HepG2 (cell line): ENCODE results near the gene TJP3. TPM values are rescaled to one million over a fixed set of nuclear protein-coding genes. Genes with fewer than 3 reads are reported as not detected.

Experiments used
- NR2C2 ChIP-seq: sonication (generic); formaldehyde crosslinking; IDR thresholded peaks from 2 replicates; pipeline ENCODE4 v1.4.0; 2020; ENCODE audit warnings: missing genetic modification reagents, mild to moderate bottlenecking, moderate library complexity, borderline replicate concordance
- ZC3H4 ChIP-seq: sonication (generic); formaldehyde crosslinking; IDR thresholded peaks from 2 replicates; pipeline ENCODE4 v1.4.0; 2020; ENCODE audit warnings: missing genetic modification reagents, borderline replicate concordance
- ZKSCAN5 ChIP-seq: sonication (generic); formaldehyde crosslinking; IDR thresholded peaks from 2 replicates; pipeline ENCODE4 v1.5.1; 2020; ENCODE audit warnings: mild to moderate bottlenecking, missing genetic modification reagents
- ZMYM2 ChIP-seq: sonication (generic); formaldehyde crosslinking; IDR thresholded peaks from 2 replicates; pipeline ENCODE4 v1.8.0; 2022; ENCODE audit warnings: mild to moderate bottlenecking, missing genetic modification reagents
- ZNF292 ChIP-seq: sonication (generic); formaldehyde crosslinking; IDR thresholded peaks from 2 replicates; pipeline ENCODE4 v1.8.1; 2022; ENCODE audit warnings: mild to moderate bottlenecking, low read depth, missing genetic modification reagents, borderline replicate concordance
- ZNF446 ChIP-seq: sonication (generic); formaldehyde crosslinking; IDR thresholded peaks from 2 replicates; pipeline ENCODE4 v1.5.0; 2020; ENCODE audit warnings: mild to moderate bottlenecking, missing genetic modification reagents
- ZNF674 ChIP-seq: sonication (generic); formaldehyde crosslinking; IDR thresholded peaks from 2 replicates; pipeline ENCODE4 v1.5.0; 2020; ENCODE audit warnings: low read depth, mild to moderate bottlenecking, missing genetic modification reagents
- ZNF784 ChIP-seq: sonication (generic); formaldehyde crosslinking; IDR thresholded peaks from 2 replicates; pipeline ENCODE4 v1.5.1; 2020; ENCODE audit warnings: missing genetic modification reagents, mild to moderate bottlenecking, borderline replicate concordance
- ZNF878 ChIP-seq: sonication (generic); formaldehyde crosslinking; IDR thresholded peaks from 2 replicates; pipeline ENCODE4 v1.8.1; 2023; ENCODE audit warnings: mild to moderate bottlenecking, missing genetic modification reagents, moderate library complexity
- polyA plus RNA-seq, 8 experiments: library from polyadenylated mRNA; depleted of rRNA in 3 of 8; stranded (reverse) in 7 of 8; unstranded in 1 of 8; fragments of >200 nt; fragmentation: Illumina TruSeq in 4 of 8; extraction: Trizol in 4 of 8; gene quantifications; 2 replicates each; pipeline versions ENCODE4 v1.2.1 to v1.2.3, GENCODE V29; 2011 to 2016; ENCODE audit warnings: low read depth in 4 of 8, missing spikeins in 1 of 8, mixed read lengths in 1 of 8; ENCODE audit not compliant: insufficient read depth in 1 of 8
- small RNA-seq, 3 experiments: library from RNA; depleted of rRNA; stranded (forward); fragments of <200 nt; gene quantifications; one replicate each; pipeline ENCODE3, GENCODE V24; 2012; ENCODE audit warnings: low read depth in 2 of 3, low replicate concordance in 1 of 3; ENCODE audit not compliant: insufficient read length in 3 of 3, insufficient read depth in 2 of 3
- total RNA-seq, 5 experiments: library from RNA; depleted of rRNA; stranded (reverse); fragments of >200 nt; fragmentation: Illumina TruSeq; extraction: Trizol; gene quantifications; 2 replicates each; pipeline ENCODE4 v1.2.3, GENCODE V29; 2016; ENCODE audit warnings: low read depth in 1 of 5
- TF ChIP-seq, protein P1 (sequence below): sonication (generic); formaldehyde crosslinking; conservative IDR thresholded peaks from 2 replicates; pipeline ENCODE4 v1.4.0; 2020; ENCODE audit warnings: missing genetic modification reagents

TJP3 gene
- total and polyA plus RNA-seq, 2 of the 13 experiments (the other 11 are each of a cell fraction or from before 2014, with no cell fraction given): 2.3 to 21.5 TPM

DNA sequence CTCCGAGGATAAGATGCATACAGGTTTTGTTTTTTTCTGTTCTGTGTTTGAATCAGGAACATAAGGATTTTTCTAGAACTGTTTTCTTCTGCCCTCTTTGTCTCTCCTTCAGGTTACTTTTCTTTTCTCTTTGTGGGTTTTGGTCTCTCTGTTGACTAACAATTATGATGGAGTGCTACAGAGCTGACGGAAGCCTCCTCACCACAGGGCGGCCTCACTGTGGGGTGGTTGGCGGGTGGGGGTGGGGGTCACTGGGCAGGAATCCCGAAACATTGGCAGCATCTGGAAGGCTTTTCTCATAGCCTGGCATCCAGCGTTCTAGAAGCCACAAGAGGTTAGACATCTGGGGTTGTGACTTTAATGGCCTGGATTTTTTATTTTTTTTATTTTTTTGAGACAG is 90.0 kb downstream of the TJP3 start (continued):
- TF ChIP-seq, protein P1, sequence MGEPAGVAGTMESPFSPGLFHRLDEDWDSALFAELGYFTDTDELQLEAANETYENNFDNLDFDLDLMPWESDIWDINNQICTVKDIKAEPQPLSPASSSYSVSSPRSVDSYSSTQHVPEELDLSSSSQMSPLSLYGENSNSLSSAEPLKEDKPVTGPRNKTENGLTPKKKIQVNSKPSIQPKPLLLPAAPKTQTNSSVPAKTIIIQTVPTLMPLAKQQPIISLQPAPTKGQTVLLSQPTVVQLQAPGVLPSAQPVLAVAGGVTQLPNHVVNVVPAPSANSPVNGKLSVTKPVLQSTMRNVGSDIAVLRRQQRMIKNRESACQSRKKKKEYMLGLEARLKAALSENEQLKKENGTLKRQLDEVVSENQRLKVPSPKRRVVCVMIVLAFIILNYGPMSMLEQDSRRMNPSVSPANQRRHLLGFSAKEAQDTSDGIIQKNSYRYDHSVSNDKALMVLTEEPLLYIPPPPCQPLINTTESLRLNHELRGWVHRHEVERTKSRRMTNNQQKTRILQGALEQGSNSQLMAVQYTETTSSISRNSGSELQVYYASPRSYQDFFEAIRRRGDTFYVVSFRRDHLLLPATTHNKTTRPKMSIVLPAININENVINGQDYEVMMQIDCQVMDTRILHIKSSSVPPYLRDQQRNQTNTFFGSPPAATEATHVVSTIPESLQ (CRISPR knock-in tag): no peak
- TF ChIP-seq ZNF446 (CRISPR knock-in tag): no peak
- no peak for TF ChIP-seq ZNF878 (CRISPR knock-in tag)
- TF ChIP-seq NR2C2: no peak
- TF ChIP-seq ZC3H4 (CRISPR knock-in tag): no peak
- no peak for TF ChIP-seq ZNF784 (CRISPR knock-in tag)
- TF ChIP-seq ZMYM2 (CRISPR knock-in tag): no peak
- no peak for TF ChIP-seq ZNF292 (CRISPR knock-in tag)
- TF ChIP-seq ZNF674 (CRISPR knock-in tag): no peak
- no peak for TF ChIP-seq ZKSCAN5 (CRISPR knock-in tag)

Small RNA genes within 50 kb of the gene (small RNA-seq; reads per million reads assigned to genes)
- 0 reads per million in 3 experiments for gene AC005777.1

Other genes with a start within 250 kb of the TJP3 start
- gene SMIM24, start 227.9 kb upstream of the TJP3 start, total RNA-seq (2016; rRNA removed; fragmentation: Illumina TruSeq; extraction: Trizol): 47.4 and 70.6 TPM in 2 replicates
- gene SMIM24, start 227.9 kb upstream of the TJP3 start, polyA plus RNA-seq (2011; rRNA removed): 9.0 and 11.2 TPM in 2 replicates
- gene SMIM44, start 224.9 kb upstream of the TJP3 start, total RNA-seq (2016; rRNA removed; fragmentation: Illumina TruSeq; extraction: Trizol): not detected in 2 replicates
- gene SMIM44, start 224.9 kb upstream of the TJP3 start, polyA plus RNA-seq (2011; rRNA removed): not detected in 2 replicates
- gene DOHH, start 207.7 kb upstream of the TJP3 start, total RNA-seq (2016; rRNA removed; fragmentation: Illumina TruSeq; extraction: Trizol): 10.3 and 13.7 TPM in 2 replicates
- 3.5 and 4.8 TPM in 2 replicates for gene DOHH, start 207.7 kb upstream of the TJP3 start, polyA plus RNA-seq (2011; rRNA removed)
- 18.3 and 29.0 TPM in 2 replicates for gene FZR1, start 202.1 kb upstream of the TJP3 start, total RNA-seq (2016; rRNA removed; fragmentation: Illumina TruSeq; extraction: Trizol)
- gene FZR1, start 202.1 kb upstream of the TJP3 start, polyA plus RNA-seq (2011; rRNA removed): 30.8 and 39.2 TPM in 2 replicates
- gene TEKTIP1, start 169.2 kb upstream of the TJP3 start, total RNA-seq (2016; rRNA removed; fragmentation: Illumina TruSeq; extraction: Trizol): not detected in 2 replicates
- not detected in 2 replicates for gene TEKTIP1, start 169.2 kb upstream of the TJP3 start, polyA plus RNA-seq (2011; rRNA removed)
- 14.0 and 29.1 TPM in 2 replicates for gene MFSD12, start 150.8 kb upstream of the TJP3 start, total RNA-seq (2016; rRNA removed; fragmentation: Illumina TruSeq; extraction: Trizol)
- 27.2 and 37.0 TPM in 2 replicates for gene MFSD12, start 150.8 kb upstream of the TJP3 start, polyA plus RNA-seq (2011; rRNA removed)
- gene HMG20B, start 135.4 kb upstream of the TJP3 start, total RNA-seq (2016; rRNA removed; fragmentation: Illumina TruSeq; extraction: Trizol): 23.0 and 29.2 TPM in 2 replicates
- 23.9 and 24.8 TPM in 2 replicates for gene HMG20B, start 135.4 kb upstream of the TJP3 start, polyA plus RNA-seq (2011; rRNA removed)
- not detected in 2 replicates for gene GIPC3, start 122.9 kb upstream of the TJP3 start, total RNA-seq (2016; rRNA removed; fragmentation: Illumina TruSeq; extraction: Trizol)
- gene GIPC3, start 122.9 kb upstream of the TJP3 start, polyA plus RNA-seq (2011; rRNA removed): 0.05 and 0.08 TPM in 2 replicates
- not detected in 2 replicates for gene TBXA2R, start 101.5 kb upstream of the TJP3 start, total RNA-seq (2016; rRNA removed; fragmentation: Illumina TruSeq; extraction: Trizol)
- gene TBXA2R, start 101.5 kb upstream of the TJP3 start, polyA plus RNA-seq (2011; rRNA removed): 0.05 and 0.09 TPM in 2 replicates
- gene CACTIN, start 81.6 kb upstream of the TJP3 start, total RNA-seq (2016; rRNA removed; fragmentation: Illumina TruSeq; extraction: Trizol): 11.1 and 16.6 TPM in 2 replicates
- 10.0 and 11.5 TPM in 2 replicates for gene CACTIN, start 81.6 kb upstream of the TJP3 start, polyA plus RNA-seq (2011; rRNA removed)
- gene PIP5K1C, start 7.9 kb upstream of the TJP3 start, total RNA-seq (2016; rRNA removed; fragmentation: Illumina TruSeq; extraction: Trizol): 4.3 and 5.2 TPM in 2 replicates
- 3.6 and 4.8 TPM in 2 replicates for gene PIP5K1C, start 7.9 kb upstream of the TJP3 start, polyA plus RNA-seq (2011; rRNA removed)
- 12.9 and 14.3 TPM in 2 replicates for gene APBA3, start 53.3 kb downstream of the TJP3 start, total RNA-seq (2016; rRNA removed; fragmentation: Illumina TruSeq; extraction: Trizol)
- 14.2 and 18.7 TPM in 2 replicates for gene APBA3, start 53.3 kb downstream of the TJP3 start, polyA plus RNA-seq (2011; rRNA removed)
- 66.9 and 85.6 TPM in 2 replicates for gene MRPL54, start 54.3 kb downstream of the TJP3 start, total RNA-seq (2016; rRNA removed; fragmentation: Illumina TruSeq; extraction: Trizol)
- 36.8 and 37.2 TPM in 2 replicates for gene MRPL54, start 54.3 kb downstream of the TJP3 start, polyA plus RNA-seq (2011; rRNA removed)
- gene RAX2, start 63.8 kb downstream of the TJP3 start, total RNA-seq (2016; rRNA removed; fragmentation: Illumina TruSeq; extraction: Trizol): not detected in 2 replicates
- gene RAX2, start 63.8 kb downstream of the TJP3 start, polyA plus RNA-seq (2011; rRNA removed): not detected in 2 replicates
- not detected in 2 replicates for gene MATK, start 78.0 kb downstream of the TJP3 start, total RNA-seq (2016; rRNA removed; fragmentation: Illumina TruSeq; extraction: Trizol)
- gene MATK, start 78.0 kb downstream of the TJP3 start, polyA plus RNA-seq (2011; rRNA removed): 0.09 TPM in 2 replicates
- gene ZFR2, start 160.7 kb downstream of the TJP3 start, total RNA-seq (2016; rRNA removed; fragmentation: Illumina TruSeq; extraction: Trizol): 0.69 and 1.00 TPM in 2 replicates
- 0.37 and 0.50 TPM in 2 replicates for gene ZFR2, start 160.7 kb downstream of the TJP3 start, polyA plus RNA-seq (2011; rRNA removed)
- not detected in 2 replicates for gene ATCAY, start 172.3 kb downstream of the TJP3 start, total RNA-seq (2016; rRNA removed; fragmentation: Illumina TruSeq; extraction: Trizol)
- gene ATCAY, start 172.3 kb downstream of the TJP3 start, polyA plus RNA-seq (2011; rRNA removed): not detected in 2 replicates
- not detected in 2 replicates for gene NMRK2, start 224.7 kb downstream of the TJP3 start, total RNA-seq (2016; rRNA removed; fragmentation: Illumina TruSeq; extraction: Trizol)
- not detected in 2 replicates for gene NMRK2, start 224.7 kb downstream of the TJP3 start, polyA plus RNA-seq (2011; rRNA removed)